SKM-1 (cell line): ENCODE measurements around the gene COL4A5.

ENCODE experiments used
- DNase-seq: peaks from one replicate; lab custom pipeline; 2025; ENCODE audit not compliant: unreplicated experiment; lab: John Stamatoyannopoulos, UW

Gene COL4A5

DNA sequence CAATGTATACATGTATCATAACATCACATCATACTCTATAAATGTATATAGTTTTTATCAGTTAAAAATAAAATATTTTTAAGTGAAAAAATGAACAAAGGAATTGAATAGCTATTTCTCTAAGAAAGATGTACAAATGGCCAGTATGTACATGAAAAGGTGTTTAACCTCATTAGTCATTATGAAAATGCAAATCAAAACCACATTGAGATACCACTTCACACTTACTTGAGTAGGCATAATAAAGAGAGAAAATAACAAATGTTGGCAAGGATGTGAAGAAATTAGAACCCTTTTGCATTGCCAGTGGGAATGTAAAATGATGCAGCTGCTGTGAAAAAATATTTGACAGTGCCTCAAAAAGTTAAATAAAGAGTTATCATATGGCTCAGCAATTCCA lies 201.2 kb downstream of the COL4A5 start:
- DNase-seq = no peak

DNA sequence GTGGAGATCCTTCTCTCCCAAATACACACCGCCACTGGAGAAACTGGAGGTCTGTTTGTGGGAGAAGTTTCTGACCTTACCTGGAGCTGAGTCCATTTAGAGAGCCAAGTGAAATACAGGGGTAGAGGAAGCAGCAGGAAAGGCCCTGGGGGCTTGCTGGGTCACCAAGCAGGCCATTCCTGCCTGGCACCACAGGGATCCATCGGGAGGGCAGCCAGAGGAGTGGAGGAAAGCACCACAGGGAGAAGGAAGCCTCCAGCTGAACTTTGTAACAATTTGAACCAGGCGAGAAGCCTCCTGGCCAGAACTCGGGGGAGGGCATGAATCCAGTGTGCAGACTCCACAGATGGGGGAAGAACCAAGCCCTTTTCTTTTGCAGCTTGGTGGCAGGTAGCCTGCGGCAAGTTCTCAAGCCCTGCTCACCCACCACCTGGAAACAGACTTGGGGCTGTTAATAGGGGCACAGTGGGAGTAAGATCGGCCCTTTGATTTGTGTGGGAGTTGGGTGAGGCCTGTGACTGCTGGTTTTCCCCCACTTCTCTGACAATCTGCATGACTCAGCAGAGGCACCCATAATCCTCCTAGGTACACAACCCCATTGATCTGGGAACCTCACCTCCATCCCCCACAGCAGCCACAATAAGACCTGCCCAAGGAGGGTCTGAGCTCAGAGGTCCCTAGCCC lies 202.1 kb downstream of the COL4A5 start:
- no peak for DNase-seq

DNA sequence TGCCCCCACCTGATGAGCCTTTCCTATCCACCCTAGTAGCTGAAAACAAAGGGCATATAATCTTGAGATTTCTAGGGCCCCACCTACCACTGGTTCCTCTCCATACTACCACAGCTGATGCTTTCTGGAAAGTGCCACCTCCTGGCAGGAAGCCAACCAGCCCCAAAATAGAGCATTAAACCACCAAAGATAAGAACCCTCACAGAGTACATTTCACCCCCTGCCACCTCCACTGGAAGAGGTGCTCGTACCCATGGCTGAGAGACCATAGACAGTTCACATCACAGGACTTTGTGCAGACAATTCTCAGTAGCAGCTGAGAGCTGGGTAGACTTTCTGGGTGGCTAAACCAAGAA lies 202.6 kb downstream of the COL4A5 start:
- no peak for DNase-seq

DNA sequence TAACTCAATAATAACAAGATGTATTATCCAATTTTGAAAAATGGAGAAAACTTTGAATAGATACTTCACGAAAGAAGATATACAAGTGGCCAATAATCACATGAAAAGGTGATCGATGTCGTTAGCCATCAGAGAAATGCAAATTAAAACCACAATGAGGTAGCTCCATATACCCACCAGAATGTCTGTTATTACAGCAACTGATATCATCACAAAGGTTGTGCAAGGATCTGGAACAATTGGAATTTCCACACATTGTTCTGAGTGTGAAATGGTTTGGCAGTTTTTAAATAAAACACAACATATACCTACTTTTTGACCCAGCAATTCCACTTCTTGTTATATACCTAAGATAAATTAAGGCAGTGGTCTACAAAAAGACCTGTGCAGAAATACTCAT lies 225.1 kb downstream of the COL4A5 start:
- DNase-seq = no peak

DNA sequence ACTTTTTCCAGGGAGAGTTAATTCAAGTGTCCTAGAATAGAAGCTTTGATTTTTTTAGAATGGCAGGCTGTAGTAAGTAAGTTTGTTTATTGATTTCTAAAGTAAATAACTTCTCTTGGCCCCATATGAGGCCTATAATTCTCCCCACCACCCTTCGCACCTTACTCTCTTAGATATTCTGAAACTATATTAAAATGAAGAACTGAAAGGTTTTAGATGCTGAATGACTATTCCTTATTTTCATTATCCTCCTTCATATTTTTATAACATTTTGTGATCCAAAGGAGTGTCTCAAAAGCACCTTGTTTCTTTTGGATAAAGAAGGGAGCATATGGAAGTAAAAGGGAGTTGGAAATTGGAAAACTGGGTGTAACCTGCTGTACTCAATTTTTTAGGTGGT lies 226.5 kb downstream of the COL4A5 start:
- no peak for DNase-seq

DNA sequence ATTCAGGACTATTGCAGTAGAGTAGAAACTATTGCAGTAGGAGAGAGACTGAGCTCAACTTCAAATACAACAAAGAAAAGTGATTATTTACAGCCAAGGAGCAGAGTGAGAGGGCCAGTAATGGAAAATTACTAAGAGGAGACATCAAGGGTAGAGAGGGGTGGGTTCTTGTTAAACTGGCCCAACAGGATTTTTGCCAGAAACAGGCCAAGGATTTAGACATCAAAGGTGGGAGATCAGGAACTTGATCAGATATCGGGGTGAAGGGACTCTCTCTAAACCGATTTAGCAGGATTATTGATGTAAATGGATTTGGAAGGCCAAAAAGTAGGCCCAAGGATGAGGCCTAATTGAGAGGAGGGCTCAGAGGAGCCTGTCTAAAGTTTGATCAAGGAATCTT lies 231.9 kb downstream of the COL4A5 start:
- DNase-seq = no peak

DNA sequence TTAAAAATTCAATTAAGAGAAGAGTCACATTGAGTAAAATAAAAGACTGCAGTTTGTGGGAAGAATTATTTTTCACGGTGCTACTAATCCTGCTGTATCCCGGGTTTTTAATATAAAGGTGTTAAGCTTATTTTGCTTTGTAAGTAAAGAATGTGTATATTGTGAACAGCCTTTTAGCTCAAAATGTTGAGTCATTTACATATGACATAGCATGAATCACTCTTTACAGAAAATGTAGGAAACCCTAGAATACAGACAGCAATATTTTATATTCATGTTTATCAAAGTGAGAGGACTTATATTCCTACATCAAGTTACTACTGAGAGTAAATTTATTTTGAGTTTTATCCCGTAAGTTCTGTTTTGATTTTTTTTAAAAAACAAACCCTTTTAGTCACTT lies 257.1 kb downstream of the COL4A5 start:
- DNase-seq = no peak

DNA sequence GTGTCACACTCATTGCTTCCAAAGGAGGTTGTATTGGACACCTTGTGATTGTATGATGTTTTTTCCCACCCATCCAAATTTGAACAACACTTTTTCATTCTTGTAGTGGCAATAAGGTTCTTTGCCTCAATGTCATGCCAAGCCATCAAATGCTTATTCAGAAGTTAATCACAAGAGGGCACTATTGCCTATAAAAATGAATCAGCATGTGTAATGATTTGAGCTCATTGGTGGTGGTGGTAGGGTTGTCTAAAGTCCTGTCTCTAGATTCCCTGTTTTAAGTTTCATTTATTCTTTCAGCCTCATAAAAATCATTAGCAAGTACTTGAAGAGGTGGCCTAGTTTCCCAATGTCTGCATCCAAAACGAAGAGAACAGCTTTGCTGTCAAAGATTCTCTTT lies 259.7 kb downstream of the COL4A5 start:
- DNase-seq = no peak

DNA sequence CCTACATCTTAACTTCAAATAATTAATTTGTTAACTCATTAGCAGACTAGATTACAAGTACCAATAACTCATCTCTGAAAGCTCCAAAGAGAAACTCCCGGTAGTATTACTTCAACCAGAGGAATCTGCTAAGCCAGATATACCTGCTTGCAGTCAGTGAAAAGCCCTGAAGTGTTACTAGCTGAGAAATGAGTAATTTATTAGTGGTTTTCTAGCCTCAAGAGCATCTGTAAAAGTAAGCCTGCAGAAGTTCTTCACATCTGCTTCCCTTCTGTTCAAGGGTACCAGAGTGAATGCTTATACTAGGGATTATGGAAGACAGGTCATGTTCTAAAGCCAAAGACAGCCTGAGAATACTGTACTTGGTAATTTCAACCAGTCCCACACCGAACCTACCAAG lies 262.0 kb downstream of the COL4A5 start:
- DNase-seq = no peak

DNA sequence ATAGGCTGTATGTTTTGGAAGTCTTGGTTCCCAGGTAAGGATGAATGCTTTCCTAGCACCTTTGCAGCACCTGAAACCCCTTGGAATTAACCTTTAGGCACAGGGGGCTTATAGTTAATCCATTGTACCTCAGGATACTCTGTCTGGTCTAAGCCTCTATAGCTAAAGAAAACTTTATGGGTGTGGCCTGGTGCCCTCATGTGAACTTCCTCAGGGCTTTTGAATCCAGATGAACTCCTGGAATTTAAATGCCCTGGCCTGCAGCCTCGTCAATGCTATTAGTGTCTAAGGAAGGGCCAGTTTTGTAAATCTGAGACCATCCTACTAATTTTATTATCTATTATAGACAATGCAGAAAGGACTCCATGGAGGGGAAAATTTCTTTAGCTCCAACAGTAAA lies 262.9 kb downstream of the COL4A5 start:
- DNase-seq = no peak

DNA sequence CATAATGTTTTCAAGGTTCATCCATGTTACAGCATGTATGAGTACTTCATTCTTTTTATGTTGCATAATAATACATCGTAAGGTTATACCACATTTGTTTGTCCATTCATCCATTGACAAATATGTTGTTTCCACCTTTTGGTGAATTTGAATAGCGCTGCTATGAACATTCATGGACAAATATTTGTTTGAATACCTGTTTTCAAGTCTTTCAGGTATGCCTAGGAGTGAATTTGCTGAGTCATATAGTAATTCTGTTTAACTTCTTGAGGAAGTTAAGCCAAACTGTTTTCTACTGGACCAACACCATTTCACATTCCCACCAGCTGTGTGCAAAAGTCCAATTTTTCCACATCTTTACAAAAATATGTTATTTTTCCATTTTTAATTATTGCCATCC lies 265.2 kb downstream of the COL4A5 start:
- DNase-seq = no peak

DNA sequence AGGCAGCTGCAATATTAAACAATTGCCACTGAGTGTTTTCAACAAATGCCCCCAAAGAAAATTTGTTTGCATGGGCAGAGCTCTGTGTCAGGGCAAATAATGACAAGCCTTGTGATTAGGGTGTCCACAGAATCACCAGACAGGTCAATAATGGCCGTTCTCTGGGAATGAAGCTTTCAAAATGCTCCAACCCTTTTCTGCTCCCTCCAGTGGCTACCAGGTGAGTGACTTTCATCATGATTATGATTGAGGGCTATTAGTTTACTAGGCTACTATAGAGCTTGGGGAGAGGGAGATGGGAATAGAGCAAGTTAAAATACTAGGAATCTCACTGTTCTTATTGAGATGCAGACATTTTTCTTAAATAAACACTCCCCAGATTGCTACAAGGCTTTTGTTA lies 273.2 kb downstream of the COL4A5 start:
- DNase-seq = no peak

DNA sequence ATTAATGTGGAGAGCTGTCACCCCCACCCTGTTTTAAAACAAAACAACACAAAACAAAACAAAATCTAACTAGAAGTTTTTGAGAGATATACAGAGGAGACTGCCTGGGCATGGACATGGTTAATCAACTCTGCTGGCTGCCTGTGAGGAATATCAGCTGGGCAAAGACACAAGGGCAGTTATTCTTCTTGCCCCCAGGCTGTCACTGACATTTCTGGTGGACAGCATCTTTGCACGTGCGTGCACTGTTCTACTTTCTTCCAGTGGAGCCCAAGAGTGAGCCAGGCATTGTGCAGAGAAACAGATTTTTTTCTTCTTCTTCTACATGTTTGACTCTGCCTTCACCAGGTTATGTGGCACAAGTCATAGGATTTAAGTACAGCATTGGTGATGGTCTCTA lies 282.9 kb downstream of the COL4A5 start:
- no peak for DNase-seq

DNA sequence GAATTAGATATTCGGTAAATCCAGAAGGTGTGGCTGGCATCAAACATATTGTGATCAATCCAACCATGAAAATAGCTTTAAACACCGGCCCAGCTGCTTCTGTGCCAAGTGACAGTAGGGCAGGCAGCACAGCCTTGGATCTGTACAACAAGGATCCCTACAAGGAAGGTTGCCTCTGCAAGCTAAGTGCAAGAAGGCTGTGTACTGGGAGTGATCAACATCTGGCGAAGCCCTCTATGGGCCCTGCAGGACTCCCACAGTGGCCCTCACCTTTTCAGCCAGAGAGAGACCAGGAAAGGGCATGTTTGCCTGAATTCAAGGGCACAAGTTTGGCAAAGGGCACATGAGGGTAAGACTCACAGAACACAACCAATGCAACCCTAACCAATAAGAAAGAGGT lies 287.1 kb downstream of the COL4A5 start:
- no peak for DNase-seq

DNA sequence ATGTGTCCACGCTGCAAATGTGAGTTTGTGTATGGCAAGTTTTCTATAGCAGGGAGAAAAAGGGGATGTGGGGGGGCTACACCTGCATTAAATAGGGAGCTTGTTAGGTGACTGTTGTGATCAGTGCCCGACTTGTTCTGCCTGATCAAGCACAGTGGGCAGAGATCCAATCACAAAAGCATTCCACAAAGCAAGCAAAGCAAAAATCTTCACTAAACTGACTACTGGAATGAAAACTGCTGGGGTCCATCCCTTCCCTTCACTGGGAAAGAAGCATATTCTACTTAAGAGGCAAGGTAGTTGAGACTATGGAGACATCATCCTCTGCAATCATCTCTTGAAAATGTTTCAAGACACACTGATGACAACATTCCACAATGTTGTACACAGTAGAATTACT lies 291.5 kb downstream of the COL4A5 start:
- DNase-seq = no peak

DNA sequence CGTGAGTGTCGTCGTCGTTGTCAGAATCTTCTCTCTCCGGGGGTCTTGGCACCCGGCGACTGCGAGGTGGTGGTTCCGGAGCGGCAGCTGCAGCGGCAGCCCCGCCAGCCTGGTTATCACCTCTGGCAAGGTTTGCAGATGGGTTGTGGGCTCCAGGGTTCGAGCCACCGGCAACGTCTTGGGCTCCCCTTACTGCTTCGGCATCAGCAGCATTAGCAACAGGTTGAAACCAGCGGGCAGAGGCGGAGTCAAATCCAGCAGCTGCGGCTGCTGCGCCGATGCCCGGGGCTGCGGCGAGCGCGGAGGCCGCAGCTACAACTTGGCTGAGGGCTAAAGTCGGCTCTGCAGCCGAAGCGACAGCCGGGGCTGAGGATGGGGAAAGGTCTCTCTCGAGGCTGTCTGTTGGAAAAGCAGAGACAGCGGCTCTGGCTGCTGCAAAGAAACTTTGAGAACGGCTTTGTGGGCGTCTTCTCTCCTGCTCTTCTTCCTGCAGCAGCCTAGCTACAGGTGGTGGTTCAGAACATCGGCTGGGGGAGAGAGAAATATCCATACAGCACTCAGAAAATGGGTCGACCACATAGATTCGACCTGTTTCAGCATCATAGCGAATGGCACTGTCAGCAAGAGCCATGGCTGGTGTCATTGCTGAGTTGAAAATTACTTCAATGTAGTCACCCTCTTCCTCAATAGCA lies 293.1 kb downstream of the COL4A5 start:
- DNase-seq = no peak

DNA sequence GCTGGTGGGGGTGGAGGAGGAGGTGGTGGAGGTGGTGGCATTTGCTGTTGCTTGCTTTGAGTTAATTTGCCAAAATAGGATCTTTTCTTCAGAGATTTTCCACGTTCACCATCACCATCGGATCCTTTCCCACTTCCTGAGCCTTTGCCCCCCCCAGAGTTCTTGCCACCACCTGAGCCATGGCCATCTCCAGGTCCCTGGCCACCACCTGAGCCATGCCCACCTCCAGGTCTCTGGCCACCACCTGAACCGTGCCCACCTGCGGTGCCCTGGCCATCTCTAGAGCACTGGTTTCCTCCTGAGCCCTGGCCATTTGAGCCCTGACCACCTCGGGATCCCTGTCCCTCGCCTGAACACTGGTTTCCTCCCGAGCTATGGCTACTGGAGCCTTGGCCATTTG lies 294.8 kb downstream of the COL4A5 start:
- DNase-seq = no peak

DNA sequence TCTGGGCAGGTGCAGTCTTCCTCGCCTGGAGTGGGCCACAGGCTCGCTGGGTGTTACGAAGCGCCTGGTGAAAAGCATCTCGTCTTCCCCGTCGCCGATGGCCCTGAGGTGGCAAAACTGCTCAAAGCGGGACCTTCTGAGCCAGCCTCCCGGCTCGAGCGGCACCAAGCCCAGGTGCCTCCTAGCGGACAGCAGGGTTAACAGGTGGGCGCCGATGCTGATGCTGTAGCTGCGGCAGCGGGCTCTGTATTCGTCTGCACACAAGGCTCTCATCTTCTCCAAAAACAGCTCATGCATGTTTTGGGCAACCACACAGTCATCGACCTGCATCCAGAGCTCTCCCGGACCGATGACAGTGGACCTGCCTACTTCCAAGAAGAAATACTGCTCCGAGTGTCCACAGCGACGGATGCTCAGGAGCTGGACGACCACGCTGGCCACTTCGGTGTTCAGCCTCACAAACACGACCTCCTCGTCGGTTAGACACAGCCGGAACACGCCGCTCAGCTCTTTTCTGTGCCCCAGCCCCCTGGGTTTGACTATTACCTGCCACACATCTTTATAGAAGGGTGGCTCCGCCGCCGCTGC lies 295.5 kb downstream of the COL4A5 start:
- no peak for DNase-seq

DNA sequence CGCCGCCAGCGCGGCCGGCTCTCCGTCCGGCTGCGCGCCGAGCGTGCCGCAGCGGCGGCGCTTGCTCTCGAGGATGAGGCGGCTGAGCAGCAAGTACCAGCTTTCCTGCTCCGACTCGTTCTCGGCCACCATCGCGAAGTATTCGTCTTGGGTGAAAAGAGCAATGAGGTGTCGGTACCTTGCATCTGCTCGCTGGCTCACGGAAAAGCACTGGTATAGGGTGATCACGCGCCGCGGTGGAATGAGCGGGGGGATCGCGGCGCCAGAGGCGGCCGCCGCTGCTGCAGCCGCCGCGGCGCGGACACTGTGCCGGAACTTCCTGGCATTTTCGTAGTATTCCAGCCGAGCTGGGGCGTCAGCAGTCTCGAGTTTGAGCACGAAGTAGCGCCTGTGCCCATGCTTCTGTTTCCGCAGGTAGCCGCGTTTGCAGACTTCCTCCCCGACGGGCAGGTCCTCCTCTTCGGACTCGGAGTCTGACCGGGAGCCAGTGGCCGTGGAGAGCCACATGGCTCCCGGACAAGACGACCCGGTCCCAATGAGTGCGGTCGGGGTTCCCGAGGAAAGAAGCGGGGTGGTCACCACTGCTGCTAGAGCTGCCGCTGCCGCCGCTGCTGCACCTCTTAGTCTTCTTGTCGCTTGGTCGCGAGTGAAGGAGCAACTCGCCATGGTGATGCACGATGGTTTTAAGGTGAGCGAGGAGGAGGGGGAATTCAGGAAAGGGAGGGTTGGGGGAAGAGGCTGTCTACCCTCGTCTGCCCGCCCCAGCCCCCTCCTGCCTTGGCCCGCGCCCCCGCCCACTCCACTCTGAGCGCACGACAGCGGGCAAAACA lies 296.3 kb downstream of the COL4A5 start:
- no peak for DNase-seq

DNA sequence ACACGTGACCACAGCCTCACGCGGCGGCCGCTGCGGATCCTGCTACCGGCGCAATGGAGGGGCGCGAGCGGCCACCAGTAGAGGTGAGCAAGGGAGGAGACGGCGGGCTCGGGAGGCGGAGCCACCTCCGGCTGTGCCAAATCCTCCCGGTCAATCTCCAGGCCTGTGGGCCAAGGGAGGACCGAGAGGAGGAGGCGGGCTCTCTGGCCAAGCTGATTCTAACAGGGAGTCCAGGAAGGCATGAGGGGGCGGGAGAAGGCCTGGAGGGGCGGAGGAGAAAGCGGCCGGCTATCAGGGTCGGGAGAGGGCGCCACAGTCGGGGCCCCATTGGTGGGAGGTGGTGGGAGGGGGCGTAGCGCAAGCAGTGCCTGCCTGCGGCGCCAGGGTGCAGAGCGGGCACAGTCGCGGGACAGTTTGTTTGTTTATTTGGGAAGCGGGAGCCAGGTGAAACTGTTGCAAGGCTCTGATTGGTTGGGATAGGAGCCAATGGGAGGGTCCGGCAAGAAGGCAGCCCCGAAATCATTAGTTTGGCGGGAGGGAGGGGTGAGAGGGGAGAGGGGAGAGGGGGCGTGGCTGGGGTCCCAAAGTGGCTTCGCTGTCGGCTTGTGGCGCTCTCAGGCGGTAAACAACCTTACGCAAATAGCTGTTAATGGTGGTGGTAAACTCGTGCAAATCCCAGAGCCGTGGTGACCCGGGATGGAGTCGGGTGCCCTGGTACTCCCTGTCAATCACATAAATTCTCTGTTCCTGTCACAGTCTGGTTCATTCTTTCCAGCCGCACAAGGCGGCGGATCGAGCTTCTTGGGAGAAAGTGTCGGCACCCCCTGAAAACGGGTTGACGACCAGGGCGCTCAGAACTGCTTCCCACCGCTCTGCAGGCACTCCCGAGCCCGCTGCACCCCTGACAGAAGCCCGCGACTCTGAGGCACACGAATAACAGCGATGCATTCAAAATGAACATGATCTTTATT lies 297.2 kb downstream of the COL4A5 start, which contains the start of gene IRS4:
TSS of gene IRS4 (minus strand) at position 55 of the 971 bp plus-strand sequence.
- DNase-seq = no peak

DNA sequence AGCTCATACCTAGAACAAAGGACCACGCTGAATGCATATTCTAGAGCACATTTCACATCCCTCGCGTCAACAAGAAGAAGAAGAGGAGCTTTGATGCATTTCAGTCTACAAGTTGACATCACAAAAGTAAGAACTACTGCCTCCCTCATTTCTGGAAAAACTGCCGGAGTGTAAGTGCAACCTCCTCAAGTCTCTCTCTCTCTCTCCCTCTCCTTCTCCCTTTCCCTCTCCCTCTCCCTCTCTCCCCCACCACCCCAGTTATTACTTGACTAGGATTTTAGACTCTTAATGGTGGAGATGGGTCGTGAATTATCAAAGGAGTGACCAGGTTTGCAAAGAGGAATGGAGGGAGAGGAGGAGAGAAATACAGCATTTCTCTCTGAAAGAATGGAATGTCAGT lies 298.1 kb downstream of the COL4A5 start:
- DNase-seq = no peak
